ENCODE data around the gene ZNF629. TPM values are rescaled to one million over a fixed set of nuclear protein-coding genes. Genes with fewer than 3 reads are reported as not detected.

Gene ZNF629
- total RNA-seq, 1 donor from 2014 or later: 21.1 TPM

DNA sequence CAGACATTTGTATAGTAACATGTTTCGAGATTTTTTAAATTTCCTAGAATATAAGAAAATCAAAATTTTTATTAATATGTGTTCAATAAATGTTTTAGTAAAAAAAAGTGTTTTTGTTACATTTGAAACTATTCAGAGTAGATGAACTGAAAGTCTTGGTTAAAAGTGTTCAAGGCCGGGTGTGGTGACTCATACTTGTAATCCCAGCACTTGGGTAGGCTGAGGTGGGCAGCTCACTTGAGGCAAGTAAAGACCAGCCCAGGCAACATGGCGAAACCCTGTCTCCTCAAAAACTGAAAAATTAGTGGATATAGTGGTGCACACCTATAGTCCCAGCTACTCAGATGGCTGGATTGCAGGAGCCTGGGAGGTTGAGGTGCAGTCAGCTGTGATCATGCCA lies 55.6 kb downstream of the ZNF629 start:
- H3K9me3 ChIP-seq (replicated peaks): no peaks in the 10 kb centered on the region

GRCh38 chr16:30728899-30729672 lies 57.9 kb downstream of the ZNF629 start:
- intact Hi-C loops (cut with micrococcal nuclease): no loop called here
- Histone ChIP-seq H3K27ac (replicated peaks) (peak overlapping the region; percentile 35), H3K9me3 (replicated peaks) (no peaks in the 10 kb centered on the region), H3K27me3 (ENCODE audit: low read depth) (no peaks in the 10 kb centered on the region), H3K36me3 (peaks cover 84% of the 10 kb centered on the region), H3K4me3 (no peak overlapping the region), H3K4me1 (peaks cover 16% of the 10 kb centered on the region)
- peak; percentile 27 for DNase-seq
- TF ChIP-seq, protein P1, sequence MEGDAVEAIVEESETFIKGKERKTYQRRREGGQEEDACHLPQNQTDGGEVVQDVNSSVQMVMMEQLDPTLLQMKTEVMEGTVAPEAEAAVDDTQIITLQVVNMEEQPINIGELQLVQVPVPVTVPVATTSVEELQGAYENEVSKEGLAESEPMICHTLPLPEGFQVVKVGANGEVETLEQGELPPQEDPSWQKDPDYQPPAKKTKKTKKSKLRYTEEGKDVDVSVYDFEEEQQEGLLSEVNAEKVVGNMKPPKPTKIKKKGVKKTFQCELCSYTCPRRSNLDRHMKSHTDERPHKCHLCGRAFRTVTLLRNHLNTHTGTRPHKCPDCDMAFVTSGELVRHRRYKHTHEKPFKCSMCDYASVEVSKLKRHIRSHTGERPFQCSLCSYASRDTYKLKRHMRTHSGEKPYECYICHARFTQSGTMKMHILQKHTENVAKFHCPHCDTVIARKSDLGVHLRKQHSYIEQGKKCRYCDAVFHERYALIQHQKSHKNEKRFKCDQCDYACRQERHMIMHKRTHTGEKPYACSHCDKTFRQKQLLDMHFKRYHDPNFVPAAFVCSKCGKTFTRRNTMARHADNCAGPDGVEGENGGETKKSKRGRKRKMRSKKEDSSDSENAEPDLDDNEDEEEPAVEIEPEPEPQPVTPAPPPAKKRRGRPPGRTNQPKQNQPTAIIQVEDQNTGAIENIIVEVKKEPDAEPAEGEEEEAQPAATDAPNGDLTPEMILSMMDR (IDR thresholded peaks at IDR 0.05; ENCODE audit: borderline replicate concordance): no peak

More for the DNA sequence above, 55.6 kb downstream of the ZNF629 start:
- H3K27ac ChIP-seq (replicated peaks): no peak overlapping the region
- TF ChIP-seq, protein P1 (IDR thresholded peaks at IDR 0.05; ENCODE audit: borderline replicate concordance): no peak
- H3K4me1 ChIP-seq: peaks cover 11% of the 10 kb centered on the region
- intact Hi-C loops (cut with micrococcal nuclease): no loop called here
- no peak overlapping the region for H3K4me3 ChIP-seq
- H3K27me3 ChIP-seq (ENCODE audit: low read depth): no peaks in the 10 kb centered on the region
- DNase-seq: no peak
- peaks cover 83% of the 10 kb centered on the region for H3K36me3 ChIP-seq

Other genes with a start within 250 kb of the ZNF629 start
- gene ZNF764, start 228.8 kb downstream of the ZNF629 start, total RNA-seq: 8.9 TPM
- 10.8 TPM for gene ZNF688, start 215.5 kb downstream of the ZNF629 start, total RNA-seq
- 7.1 TPM for gene ZNF785, start 201.5 kb downstream of the ZNF629 start, total RNA-seq
- gene ZNF689, start 176.8 kb downstream of the ZNF629 start, total RNA-seq: 5.0 TPM
- 15.4 TPM for gene PRR14, start 136.2 kb downstream of the ZNF629 start, total RNA-seq
- gene FBRS, start 128.8 kb downstream of the ZNF629 start, total RNA-seq: 27.8 TPM
- 42.5 TPM for gene SRCAP, start 88.0 kb downstream of the ZNF629 start, total RNA-seq
- gene PHKG2, start 38.8 kb downstream of the ZNF629 start, total RNA-seq: 15.6 TPM
- gene CFAP119, start 25.1 kb downstream of the ZNF629 start, total RNA-seq: 0.69 TPM
- gene RNF40, start 24.9 kb downstream of the ZNF629 start, total RNA-seq: 35.6 TPM
- 25.2 TPM for gene BCL7C, start 106.9 kb upstream of the ZNF629 start, total RNA-seq
- 9.6 TPM for gene CTF1, start 109.4 kb upstream of the ZNF629 start, total RNA-seq
- 6.3 TPM for gene FBXL19, start 136.4 kb upstream of the ZNF629 start, total RNA-seq
- 12.2 TPM for gene ORAI3, start 161.9 kb upstream of the ZNF629 start, total RNA-seq
- 7.4 TPM for gene SETD1A, start 170.5 kb upstream of the ZNF629 start, total RNA-seq
- 5.5 TPM for gene HSD3B7, start 198.0 kb upstream of the ZNF629 start, total RNA-seq
- 0.77 TPM for gene STX1B, start 223.4 kb upstream of the ZNF629 start, total RNA-seq
- gene STX4, start 246.4 kb upstream of the ZNF629 start, total RNA-seq: 43.1 TPM

Data from left ventricle myocardium inferior (tissue), 1 donor.